Measurements from ENCODE around the gene SRBD1. TPM values are rescaled to one million over a fixed set of nuclear protein-coding genes. Genes with fewer than 3 reads are reported as not detected.

Gene SRBD1
- polyA plus RNA-seq, 3 donors, result 5.8 to 9.2 (median 7.0) TPM

GRCh38 chr2:45494275-45494977 is 116.6 kb downstream of the SRBD1 start:
- Mint-ChIP-seq H3K36me3 (peaks cover 5 to 11% of the 10 kb centered on the region in 2 donors), H3K9me3 (no peaks in the 10 kb centered on the region), H3K4me3 (no peak overlapping the region), H3K4me1 (peaks cover 7% of the 10 kb centered on the region), H3K27ac (no peak overlapping the region), H3K27me3 (ENCODE audit: low read depth in 3 of 3) (no peaks in the 10 kb centered on the region)
- H4K20me1 ChIP-seq (ENCODE audit: insufficient read depth, low read length), result no peaks in the 10 kb centered on the region
- intact Hi-C loops (cut with micrococcal nuclease), result loop anchor here in 1 of 2 donors (2.0 kb wide), 1 partner anchor 514 kb away; no protein-coding TSS in a partner anchor
- peaks cover 3 to 6% of the 10 kb centered on the region in 2 donors for H3K4me1 ChIP-seq (ENCODE audit: control insufficient read depth in 1 of 2, insufficient read depth in 2 of 2, low read length in 2 of 2)
- no peaks in the 10 kb centered on the region for H3K9me3 ChIP-seq (replicated peaks in 1 of 2; ENCODE audit: control insufficient read depth in 1 of 2, insufficient read depth in 1 of 2, low read length in 2 of 2)
- no peak overlapping the region for H3K27ac ChIP-seq (ENCODE audit: low read depth in 1 of 2, low read length in 2 of 2)
- TF ChIP-seq, protein P1, sequence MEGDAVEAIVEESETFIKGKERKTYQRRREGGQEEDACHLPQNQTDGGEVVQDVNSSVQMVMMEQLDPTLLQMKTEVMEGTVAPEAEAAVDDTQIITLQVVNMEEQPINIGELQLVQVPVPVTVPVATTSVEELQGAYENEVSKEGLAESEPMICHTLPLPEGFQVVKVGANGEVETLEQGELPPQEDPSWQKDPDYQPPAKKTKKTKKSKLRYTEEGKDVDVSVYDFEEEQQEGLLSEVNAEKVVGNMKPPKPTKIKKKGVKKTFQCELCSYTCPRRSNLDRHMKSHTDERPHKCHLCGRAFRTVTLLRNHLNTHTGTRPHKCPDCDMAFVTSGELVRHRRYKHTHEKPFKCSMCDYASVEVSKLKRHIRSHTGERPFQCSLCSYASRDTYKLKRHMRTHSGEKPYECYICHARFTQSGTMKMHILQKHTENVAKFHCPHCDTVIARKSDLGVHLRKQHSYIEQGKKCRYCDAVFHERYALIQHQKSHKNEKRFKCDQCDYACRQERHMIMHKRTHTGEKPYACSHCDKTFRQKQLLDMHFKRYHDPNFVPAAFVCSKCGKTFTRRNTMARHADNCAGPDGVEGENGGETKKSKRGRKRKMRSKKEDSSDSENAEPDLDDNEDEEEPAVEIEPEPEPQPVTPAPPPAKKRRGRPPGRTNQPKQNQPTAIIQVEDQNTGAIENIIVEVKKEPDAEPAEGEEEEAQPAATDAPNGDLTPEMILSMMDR (IDR thresholded peaks at IDR 0.05), result peak; percentile 73
- H3K36me3 ChIP-seq (replicated peaks in 1 of 2; ENCODE audit: control insufficient read depth in 1 of 2, insufficient read depth in 2 of 2, low read length in 2 of 2), result peaks cover 0 to 11% of the 10 kb centered on the region in 2 donors
- H3K4me3 ChIP-seq (replicated peaks in 1 of 3; ENCODE audit: low read depth in 2 of 3, low read length in 3 of 3), result no peak overlapping the region
- H3K4me2 ChIP-seq (replicated peaks; ENCODE audit: extremely low read depth, low read length, poor library complexity, severe bottlenecking), result no peak overlapping the region
- WGBS (ENCODE audit: insufficient coverage), result no CpG with 5 or more reads among the region's 2 CpGs
- peak; percentile 11 to 36 (median 24) for DNase-seq
- H3K27me3 ChIP-seq (ENCODE audit: control insufficient read depth in 2 of 2, insufficient read depth in 2 of 2, low read length in 2 of 2), result no peaks in the 10 kb centered on the region
- no peak overlapping the region for H2AFZ ChIP-seq (ENCODE audit: insufficient read depth, low read depth, low read length, poor library complexity, severe bottlenecking)
- H3K9ac ChIP-seq (ENCODE audit: insufficient read depth, low read length, poor library complexity, severe bottlenecking), result no peak overlapping the region
- no peaks in the 10 kb centered on the region for H3K79me2 ChIP-seq (ENCODE audit: insufficient read depth, low read length)

GRCh38 chr2:45484965-45485364 is 126.1 kb downstream of the SRBD1 start:
- Histone ChIP-seq H3K79me2 (ENCODE audit: insufficient read depth, low read length) (no peaks in the 10 kb centered on the region), H3K4me1 (ENCODE audit: control insufficient read depth in 1 of 2, insufficient read depth in 2 of 2, low read length in 2 of 2) (no peaks in the 10 kb centered on the region), H3K9me3 (replicated peaks in 1 of 2; ENCODE audit: control insufficient read depth in 1 of 2, insufficient read depth in 1 of 2, low read length in 2 of 2) (no peaks in the 10 kb centered on the region), H3K4me2 (replicated peaks; ENCODE audit: extremely low read depth, low read length, poor library complexity, severe bottlenecking) (no peak overlapping the region), H3K4me3 (replicated peaks in 1 of 3; ENCODE audit: low read depth in 2 of 3, low read length in 3 of 3) (no peak overlapping the region), H3K9ac (ENCODE audit: insufficient read depth, low read length, poor library complexity, severe bottlenecking) (no peak overlapping the region), H3K27ac (ENCODE audit: low read depth in 1 of 2, low read length in 2 of 2) (no peak overlapping the region), H4K20me1 (ENCODE audit: insufficient read depth, low read length) (no peaks in the 10 kb centered on the region), H3K36me3 (replicated peaks in 1 of 2; ENCODE audit: control insufficient read depth in 1 of 2, insufficient read depth in 2 of 2, low read length in 2 of 2) (peaks cover 0 to 21% of the 10 kb centered on the region in 2 donors), H2AFZ (ENCODE audit: insufficient read depth, low read depth, low read length, poor library complexity, severe bottlenecking) (no peak overlapping the region), H3K27me3 (ENCODE audit: control insufficient read depth in 2 of 2, insufficient read depth in 2 of 2, low read length in 2 of 2) (no peaks in the 10 kb centered on the region)
- Mint-ChIP-seq H3K36me3 (peaks cover 21 to 34% of the 10 kb centered on the region in 2 donors), H3K4me3 (no peak overlapping the region), H3K4me1 (peaks cover 4% of the 10 kb centered on the region), H3K27me3 (ENCODE audit: low read depth in 3 of 3) (no peaks in the 10 kb centered on the region), H3K9me3 (peaks cover 0 to 2% (median 0%) of the 10 kb centered on the region in 7 donors), H3K27ac (no peak overlapping the region)
- TF ChIP-seq, protein P1 (IDR thresholded peaks at IDR 0.05), result no peak
- WGBS (ENCODE audit: insufficient coverage), result no CpG with 5 or more reads among the region's 3 CpGs
- intact Hi-C loops (cut with micrococcal nuclease), result no loop called here
- no peak for DNase-seq
